ENCODE results near the gene AIFM1.

DNA sequence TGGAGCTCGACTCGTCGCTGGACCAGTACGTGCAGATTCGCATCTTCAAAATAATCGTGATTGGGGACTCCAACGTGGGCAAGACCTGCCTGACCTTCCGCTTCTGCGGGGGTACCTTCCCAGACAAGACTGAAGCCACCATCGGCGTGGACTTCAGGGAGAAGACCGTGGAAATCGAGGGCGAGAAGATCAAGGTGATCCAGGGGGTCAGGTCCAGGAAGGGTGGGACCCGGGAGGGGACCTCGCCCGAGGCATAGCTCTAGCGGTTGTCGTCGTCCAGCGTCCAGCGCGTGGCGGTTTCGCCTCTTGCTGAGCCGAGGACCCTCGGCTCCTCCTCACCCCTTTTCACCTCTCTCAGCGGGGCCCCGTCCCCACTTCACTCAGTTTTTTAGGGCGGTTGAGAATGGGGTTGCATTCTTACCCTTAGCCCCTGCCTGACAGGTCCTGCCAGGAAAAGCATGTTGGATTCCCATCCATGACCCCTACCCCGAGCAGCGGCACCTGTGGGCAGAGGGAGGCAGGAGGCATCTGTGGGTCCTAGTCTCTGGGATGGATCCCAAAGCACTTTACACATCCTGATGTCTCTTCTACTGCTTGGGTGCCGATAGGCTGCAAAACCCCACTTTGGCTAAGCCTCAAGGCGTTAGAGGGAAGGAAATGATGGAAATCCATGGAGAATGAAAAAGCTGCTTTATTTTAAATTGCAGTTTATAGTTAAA is 6.6 kb upstream of the AIFM1 start:
- TF ChIP-seq CTCF (conservative IDR thresholded peaks at IDR 0.05; ENCODE audit: low read depth, low read length) (no peak), EZH2 (IDR thresholded peaks at IDR 0.05; ENCODE audit: borderline replicate concordance, low read depth, low read length, poor library complexity, severe bottlenecking) (no peak)
